HG02798 (cell line): ENCODE results near the gene ZNF426.
"Not testable (repeated sequence)": the region's sequence is repeated elsewhere in the genome, so short reads cannot be mapped to it uniquely, and the experiment has no call there.

Experiments used
- ATAC-seq: cut with Tn5 transposase; IDR thresholded peaks from one replicate; pipeline ENCODE4 v1.9.1; 2021; ENCODE audit warnings: mild to moderate bottlenecking; ENCODE audit not compliant: unreplicated experiment, poor library complexity

The ZNF426 gene

GRCh38 chr19:9538183-9539058 is at the start of gene ZNF426:
Gene ZNF426 (minus strand): TSS chr19:9538645. CDS start chr19:9536232, 2,413 bp downstream.
- ATAC-seq: peak; percentile 73

DNA sequence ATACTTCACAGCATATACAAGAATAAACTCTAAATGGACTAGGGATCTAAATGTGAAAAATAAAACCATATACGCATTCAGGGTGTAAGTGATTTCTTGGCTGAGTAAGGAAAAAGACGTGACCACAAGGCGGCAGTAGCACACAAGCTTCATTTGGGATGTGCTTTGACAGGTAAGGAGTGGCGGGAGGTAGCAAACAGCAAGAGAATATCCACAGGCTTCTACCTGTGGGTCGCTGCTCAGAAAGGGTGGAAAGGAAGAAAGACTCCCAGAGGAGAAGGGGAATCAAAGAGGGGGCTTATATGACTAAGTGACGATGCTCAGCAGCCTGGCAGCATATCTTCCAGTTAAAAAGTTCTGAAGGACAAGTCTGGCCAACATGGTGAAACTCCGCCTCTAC is 48.3 kb upstream of the ZNF426 start:
- ATAC-seq: no peak

DNA sequence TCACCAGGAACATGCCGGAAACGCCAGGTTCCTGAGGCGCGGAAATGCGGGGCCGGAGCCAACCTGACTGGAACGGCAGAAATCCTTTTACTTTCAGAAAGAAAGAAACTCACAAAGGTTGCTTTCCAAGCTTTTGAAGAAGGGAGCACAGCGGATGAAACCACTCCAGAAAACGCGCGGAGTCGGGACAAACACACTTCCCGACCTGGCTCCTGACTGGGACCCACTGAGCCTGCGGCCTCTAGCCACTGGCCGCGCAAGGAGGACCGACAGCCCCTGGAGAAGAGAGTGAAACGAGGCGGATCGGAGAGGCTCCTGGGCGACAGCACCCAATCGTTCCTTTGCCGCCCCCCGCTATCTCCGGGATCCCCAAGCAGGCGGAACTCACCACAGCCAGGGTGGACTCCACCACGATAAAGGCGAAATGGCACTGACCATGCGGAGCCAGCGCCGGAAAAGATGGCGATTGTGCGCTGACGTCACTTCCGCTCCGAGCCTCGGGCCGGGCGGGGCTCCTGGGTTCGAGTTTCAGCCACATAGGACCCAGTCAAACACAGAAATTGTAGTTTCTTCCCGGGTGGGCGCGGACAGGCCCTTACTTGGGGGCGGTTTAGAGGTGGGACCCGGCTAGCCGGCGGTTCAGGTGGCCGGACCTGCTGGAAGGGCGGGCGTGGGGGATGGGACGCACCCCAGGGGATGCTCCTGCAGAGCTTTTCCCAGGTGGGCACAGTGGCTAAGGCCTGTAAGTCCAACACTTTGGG is 45.8 kb upstream of the ZNF426 start, which contains the start of gene ZNF121:
Gene ZNF121 (minus strand): TSS at position 432 of the 761 bp plus-strand sequence. CDS start 16,407 bp downstream, outside the sequence.
- ATAC-seq: peak; percentile 91

DNA sequence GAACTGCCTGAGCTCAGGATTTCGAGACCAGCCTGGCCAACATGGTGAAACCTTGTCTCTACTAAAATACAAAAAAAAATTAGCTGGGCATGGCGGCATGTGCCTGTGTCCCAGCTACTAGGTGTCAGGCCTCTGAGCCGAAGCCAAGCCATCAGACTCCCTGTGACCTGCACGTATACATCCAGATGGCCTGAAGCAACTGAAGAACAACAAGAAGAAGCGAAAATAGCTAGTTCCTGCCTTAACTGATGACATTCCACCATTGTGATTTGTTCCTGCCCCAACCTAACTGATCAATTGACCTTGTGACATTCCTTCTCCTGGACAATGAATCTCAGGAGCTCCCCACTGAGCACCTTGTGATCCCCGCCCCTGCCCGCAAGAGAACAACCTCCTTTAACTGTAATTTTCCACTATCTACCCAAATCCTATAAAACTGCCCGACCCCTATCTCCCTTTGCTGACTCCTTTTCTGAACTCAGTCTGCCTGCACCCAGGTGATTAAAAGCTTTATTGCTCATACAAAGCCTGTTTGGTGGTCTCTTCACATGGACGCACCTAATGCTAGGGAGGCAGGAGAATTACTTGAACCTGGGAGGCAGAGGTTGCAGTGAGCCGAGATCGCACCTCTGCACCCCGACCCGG is 43.8 kb upstream of the ZNF426 start:
- not testable (repeated sequence) for ATAC-seq

GRCh38 chr19:9580728-9581127 is 42.3 kb upstream of the ZNF426 start:
- ATAC-seq: no peak

DNA sequence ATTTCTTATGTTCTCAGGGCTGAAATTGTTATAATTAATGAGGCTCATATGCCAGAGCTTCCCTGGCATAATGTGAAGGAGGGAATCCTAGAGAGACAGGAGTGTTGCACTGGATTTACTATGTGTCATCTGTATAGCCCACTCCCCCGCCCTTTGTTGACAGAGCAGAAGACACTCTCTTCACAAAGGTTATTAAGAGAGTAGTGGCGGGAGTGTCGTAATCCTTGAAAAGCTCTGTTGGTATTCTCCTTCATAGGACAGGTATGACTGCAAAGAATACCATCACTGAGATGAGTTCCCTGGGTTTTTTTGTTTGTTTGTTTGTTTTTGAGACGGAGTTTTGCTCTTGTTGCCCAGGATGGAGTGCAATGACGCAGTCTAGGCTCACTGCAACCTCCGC is 31.8 kb upstream of the ZNF426 start:
- no peak for ATAC-seq

- ATAC-seq: no peak
Measured at GRCh38 chr19:9566729-9567128, 28.3 kb upstream of the ZNF426 start.

- ATAC-seq: no peak
Measured at GRCh38 chr19:9565900-9566705, 27.7 kb upstream of the ZNF426 start.

DNA sequence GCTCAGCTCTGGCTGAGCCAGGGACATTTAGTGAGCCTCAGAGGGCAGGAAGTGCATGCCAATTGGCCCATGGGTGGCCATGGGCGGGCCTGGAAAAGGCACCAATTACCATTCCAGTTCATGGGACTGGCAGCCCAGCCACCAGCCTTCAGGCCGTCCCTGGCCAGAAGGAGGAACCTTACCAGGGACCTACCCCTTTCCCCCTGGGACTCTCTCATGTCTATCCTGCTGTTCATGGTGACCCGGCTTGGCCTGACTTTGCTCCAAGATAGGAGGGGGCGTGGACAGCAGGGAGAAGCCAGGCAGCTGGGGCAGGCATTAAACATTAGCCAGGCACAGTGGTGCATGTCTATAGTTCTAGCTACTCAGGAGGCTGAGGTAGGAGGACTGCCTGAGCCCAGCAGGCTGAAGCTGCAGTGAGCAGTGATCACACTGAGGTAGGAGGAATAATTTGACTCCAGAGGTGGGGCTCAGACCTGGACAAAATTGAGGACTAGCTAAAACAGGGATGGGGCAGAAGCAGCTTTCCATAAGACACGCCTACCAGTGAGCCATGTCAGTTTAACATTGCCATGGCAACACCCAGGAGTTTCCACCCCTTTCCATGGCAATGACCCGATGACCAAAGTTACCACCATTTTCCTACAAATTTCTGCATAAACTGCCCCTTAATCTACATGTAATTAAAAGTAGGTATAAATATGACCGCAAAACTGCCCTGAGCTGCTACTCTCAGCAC is 14.3 kb upstream of the ZNF426 start:
- no peak for ATAC-seq

DNA sequence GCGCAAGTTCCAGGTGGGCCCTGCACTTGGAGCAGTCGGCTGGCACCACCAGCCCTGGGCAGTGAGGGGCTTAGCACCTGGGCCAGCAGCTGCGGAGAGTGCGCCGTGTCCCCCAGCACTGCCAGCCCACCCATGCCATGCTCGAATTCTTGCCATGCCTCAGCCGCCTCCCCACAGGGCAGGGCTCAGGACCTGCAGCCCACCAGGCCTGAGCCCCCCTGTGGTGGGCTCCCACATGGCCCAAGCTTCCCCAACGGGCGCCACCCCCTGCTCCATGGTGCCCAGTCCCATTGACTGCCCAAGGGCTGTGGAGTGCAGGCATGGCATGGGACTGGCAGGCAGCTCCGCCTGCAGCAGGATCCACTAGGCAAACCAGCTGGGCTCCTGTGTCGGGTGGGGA is 9.4 kb upstream of the ZNF426 start:
- ATAC-seq: no peak

DNA sequence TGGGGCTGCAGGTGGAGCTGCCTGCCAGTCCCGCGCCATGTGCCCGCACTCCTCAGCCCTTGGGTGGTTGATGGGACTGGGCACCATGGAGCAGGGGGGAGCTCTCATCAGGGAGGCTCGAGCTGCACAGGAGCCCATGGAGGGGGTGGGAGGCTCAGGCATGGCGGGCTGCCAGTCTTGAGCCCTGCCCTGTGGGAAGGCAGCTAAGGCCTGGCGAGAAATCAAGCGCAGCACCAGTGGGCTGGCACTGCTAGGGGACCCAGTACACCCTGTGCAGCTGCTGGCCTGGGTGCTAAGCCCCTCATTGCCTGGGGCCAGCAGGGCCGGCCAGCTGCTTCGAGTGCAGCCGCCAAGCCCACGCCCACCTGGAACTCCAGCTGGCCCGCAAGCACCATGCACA is 2.8 kb upstream of the ZNF426 start:
- not testable (repeated sequence) for ATAC-seq

DNA sequence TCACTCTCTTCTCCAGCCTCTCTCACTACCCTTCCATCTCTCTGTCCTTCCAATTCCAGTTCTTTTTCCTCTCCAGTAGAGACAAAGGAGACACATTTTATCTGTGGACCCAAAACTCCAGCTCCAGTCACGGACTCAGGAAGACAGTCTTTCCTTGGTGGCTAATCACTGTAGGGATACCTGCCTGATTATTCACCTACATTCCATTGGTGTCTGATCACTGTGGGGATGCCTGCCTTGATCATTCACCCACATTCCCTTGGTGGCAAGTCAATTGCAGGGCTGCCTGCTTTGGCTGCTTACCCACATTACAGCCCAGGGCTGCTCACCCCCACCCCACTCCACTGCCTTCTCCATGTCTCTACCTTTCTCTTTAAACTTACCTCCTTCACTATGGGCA is 1.5 kb upstream of the ZNF426 start:
- ATAC-seq: not testable (repeated sequence)

- ATAC-seq: not testable (repeated sequence)
Measured at GRCh38 chr19:9539201-9539600, 756 bp upstream of the ZNF426 start.

- ATAC-seq: no peak
Measured at GRCh38 chr19:9535934-9536333, 2.5 kb downstream of the ZNF426 start.

- ATAC-seq: no peak
Measured at GRCh38 chr19:9531933-9532332, 6.5 kb downstream of the ZNF426 start.

- no peak for ATAC-seq
Measured at GRCh38 chr19:9528757-9529336, 9.6 kb downstream of the ZNF426 start.

- no peak for ATAC-seq
Measured at GRCh38 chr19:9523885-9524474, 14.5 kb downstream of the ZNF426 start.

DNA sequence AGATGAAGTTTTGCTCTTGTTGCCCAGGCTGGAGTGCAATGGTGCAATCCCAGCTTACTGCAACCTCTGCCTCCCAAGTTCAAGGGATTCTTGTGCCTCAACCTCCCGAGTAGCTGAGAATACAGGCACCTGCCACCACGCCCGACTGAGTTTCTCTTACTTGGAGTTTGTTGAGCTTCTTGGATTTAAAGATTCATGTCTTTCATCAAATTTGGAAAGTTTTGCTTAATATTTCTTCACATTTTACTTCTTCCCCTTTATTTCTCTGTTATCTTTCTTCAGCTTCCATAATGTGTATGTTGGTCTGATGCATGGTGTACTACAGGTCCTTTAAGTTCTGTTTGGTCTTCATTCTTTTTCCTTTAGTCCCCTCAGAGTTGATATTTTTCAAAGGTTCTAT is 31.2 kb downstream of the ZNF426 start:
- ATAC-seq: no peak

DNA sequence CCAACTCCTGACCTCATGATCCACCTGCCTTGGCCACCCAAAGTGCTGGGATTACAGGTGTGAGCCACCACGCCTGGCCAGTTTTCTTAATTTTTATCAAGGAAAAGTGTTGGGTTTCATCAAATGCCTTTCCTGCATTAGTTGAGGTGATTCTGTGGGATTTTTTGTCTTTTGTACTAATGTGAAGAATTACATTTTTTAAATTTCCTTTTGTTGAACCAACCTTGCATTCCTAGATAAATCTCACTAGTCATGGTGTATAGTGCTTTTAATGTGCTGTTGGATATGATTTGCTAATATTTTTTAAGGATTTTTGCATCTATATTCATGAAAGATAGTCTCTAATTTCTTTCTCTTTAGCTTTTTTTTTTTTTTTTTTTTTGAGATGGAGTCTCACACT is 37.6 kb downstream of the ZNF426 start:
- ATAC-seq: no peak
